ENCODE measurements around the gene PSME4. TPM values are rescaled to one million over a fixed set of nuclear protein-coding genes. Genes with fewer than 3 reads are reported as not detected.

Gene PSME4
- total RNA-seq, 4 donors from 2014 or later, result 39.1 to 66.1 (median 48.5) TPM

GRCh38 chr2:53958443-53958842 is 12.3 kb downstream of the PSME4 start:
- TF ChIP-seq POLR2A (IDR thresholded peaks at IDR 0.05) (no peak), POLR2AphosphoS5 (IDR thresholded peaks at IDR 0.05) (no peak), CTCF (IDR thresholded peaks at IDR 0.05) (no peak)
- DNase-seq (ENCODE audit: low spot score in 2 of 2), result no peak
- H3K36me3 ChIP-seq, result no peaks in the 10 kb centered on the region
- no peaks in the 10 kb centered on the region for H3K27me3 ChIP-seq
- H3K9me3 ChIP-seq, result no peaks in the 10 kb centered on the region
- no peak overlapping the region for H3K27ac ChIP-seq
- 82% methylated on average over 2 of the region's 2 CpGs for WGBS
- H3K4me3 ChIP-seq, result no peak overlapping the region
- peaks cover 27% of the 10 kb centered on the region for H3K4me1 ChIP-seq

GRCh38 chr2:53952519-53952918 is 18.3 kb downstream of the PSME4 start:
- Histone ChIP-seq H3K27me3 (no peaks in the 10 kb centered on the region), H3K4me3 (no peak overlapping the region), H3K4me1 (no peaks in the 10 kb centered on the region), H3K9me3 (no peaks in the 10 kb centered on the region), H3K36me3 (peaks cover 7% of the 10 kb centered on the region), H3K27ac (no peak overlapping the region)
- DNase-seq (ENCODE audit: low spot score in 2 of 2), result no peak
- 94% methylated on average over 4 of the region's 4 CpGs for WGBS
- TF ChIP-seq EP300 (IDR thresholded peaks at IDR 0.05) (no peak), POLR2A (IDR thresholded peaks at IDR 0.05) (no peak), POLR2AphosphoS5 (IDR thresholded peaks at IDR 0.05) (no peak), CTCF (IDR thresholded peaks at IDR 0.05) (no peak)

- no peaks in the 10 kb centered on the region for H3K4me1 ChIP-seq
- no peak for TF ChIP-seq CTCF (IDR thresholded peaks at IDR 0.05)
- TF ChIP-seq POLR2AphosphoS5 (IDR thresholded peaks at IDR 0.05), result no peak
- H3K9me3 ChIP-seq, result no peaks in the 10 kb centered on the region
- no peak overlapping the region for H3K4me3 ChIP-seq
- no peak for DNase-seq (ENCODE audit: low spot score in 2 of 2)
- no peak overlapping the region for H3K27ac ChIP-seq
- no peaks in the 10 kb centered on the region for H3K27me3 ChIP-seq
- 73% methylated on average over 1 of the region's 1 CpG for WGBS
- peaks cover 22% of the 10 kb centered on the region for H3K36me3 ChIP-seq
These were observed 21.3 kb downstream of the PSME4 start for GRCh38 chr2:53949457-53949856.

- no peaks in the 10 kb centered on the region for H3K27me3 ChIP-seq
- no peak overlapping the region for H3K4me3 ChIP-seq
- H3K9me3 ChIP-seq, result no peaks in the 10 kb centered on the region
- H3K4me1 ChIP-seq, result no peaks in the 10 kb centered on the region
- WGBS, result 75% methylated on average over 1 of the region's 1 CpG
- no peak for DNase-seq (ENCODE audit: low spot score in 2 of 2)
- peaks cover 37% of the 10 kb centered on the region for H3K36me3 ChIP-seq
- TF ChIP-seq POLR2A (IDR thresholded peaks at IDR 0.05), result no peak
- no peak for TF ChIP-seq POLR2AphosphoS5 (IDR thresholded peaks at IDR 0.05)
- no peak for TF ChIP-seq CTCF (IDR thresholded peaks at IDR 0.05)
- no peak for TF ChIP-seq EP300 (IDR thresholded peaks at IDR 0.05)
- no peak overlapping the region for H3K27ac ChIP-seq
These were observed 25.3 kb downstream of the PSME4 start for GRCh38 chr2:53945538-53945937.

GRCh38 chr2:53944542-53944941 is 26.3 kb downstream of the PSME4 start:
- H3K9me3 ChIP-seq, result no peaks in the 10 kb centered on the region
- no peaks in the 10 kb centered on the region for H3K4me1 ChIP-seq
- 84% methylated on average over 1 of the region's 1 CpG for WGBS
- H3K36me3 ChIP-seq, result peaks cover 45% of the 10 kb centered on the region
- no peaks in the 10 kb centered on the region for H3K27me3 ChIP-seq
- H3K27ac ChIP-seq, result no peak overlapping the region
- H3K4me3 ChIP-seq, result no peak overlapping the region
- TF ChIP-seq CTCF (IDR thresholded peaks at IDR 0.05) (no peak), EP300 (IDR thresholded peaks at IDR 0.05) (no peak), POLR2A (IDR thresholded peaks at IDR 0.05) (no peak), POLR2AphosphoS5 (IDR thresholded peaks at IDR 0.05) (no peak)
- no peak for DNase-seq (ENCODE audit: low spot score in 2 of 2)

Measured in suprapubic skin (tissue), 4 donors.